ENCODE data around the gene KCNJ6.

Gene KCNJ6

DNA sequence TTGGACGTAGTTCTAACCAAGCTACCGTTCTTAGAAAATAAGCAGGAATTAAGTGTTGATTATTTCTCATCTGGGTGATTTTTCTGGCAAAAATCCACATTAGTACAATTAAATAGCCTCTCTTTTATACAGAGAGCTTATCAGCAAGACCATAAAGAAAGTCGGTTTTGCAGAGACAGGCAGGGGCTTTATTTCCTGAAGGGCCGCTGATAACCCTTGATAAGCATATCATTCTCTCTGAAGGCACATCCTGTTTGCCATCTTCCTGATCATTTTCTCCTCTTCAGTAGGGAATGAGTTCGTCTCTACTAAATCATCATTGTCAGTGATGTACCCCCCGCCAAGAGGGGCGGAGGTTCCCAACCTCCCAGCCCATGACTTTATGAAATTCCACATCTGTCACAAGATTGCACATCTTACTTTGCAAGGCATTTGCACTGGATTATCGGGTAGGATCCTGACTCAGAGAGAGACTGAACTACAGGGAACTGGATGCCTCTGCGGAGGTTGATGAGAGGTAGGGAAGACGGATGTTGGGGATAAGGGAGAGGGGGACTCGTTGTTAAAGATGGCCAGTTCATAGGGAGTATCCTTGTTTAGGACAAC is 115.7 kb downstream of the KCNJ6 start (continued):
- TF ChIP-seq ARNTL (CRISPR knock-in tag; IDR thresholded peaks at IDR 0.05; ENCODE audit: borderline replicate concordance, low read depth) = no peak
- no peak for TF ChIP-seq RARB (CRISPR knock-in tag; IDR thresholded peaks at IDR 0.05)
- TF ChIP-seq ZFP30 (CRISPR knock-in tag; IDR thresholded peaks at IDR 0.05) = no peak
- no peak for TF ChIP-seq GLIS3 (CRISPR knock-in tag; IDR thresholded peaks at IDR 0.05)

DNA sequence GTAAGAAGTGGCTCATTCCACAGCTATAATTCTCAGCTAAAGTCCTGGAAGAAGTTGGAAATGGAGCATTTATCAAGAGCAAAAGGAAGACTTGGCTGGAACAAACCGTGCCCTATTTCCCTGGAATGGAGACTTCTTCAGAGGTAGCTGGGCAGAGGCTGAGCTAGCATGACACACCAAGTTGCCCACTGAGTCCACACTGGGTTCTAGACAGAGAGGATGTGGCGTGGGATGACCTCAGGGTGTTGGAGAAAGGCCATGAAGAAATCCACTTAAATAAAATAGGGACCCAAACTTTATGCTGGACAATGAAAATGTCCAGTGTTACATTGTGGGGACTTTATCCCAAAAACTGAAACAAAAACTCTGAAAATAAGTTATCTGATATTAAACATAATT is 116.2 kb downstream of the KCNJ6 start:
- no peak for ATAC-seq
- TF ChIP-seq, protein P1, sequence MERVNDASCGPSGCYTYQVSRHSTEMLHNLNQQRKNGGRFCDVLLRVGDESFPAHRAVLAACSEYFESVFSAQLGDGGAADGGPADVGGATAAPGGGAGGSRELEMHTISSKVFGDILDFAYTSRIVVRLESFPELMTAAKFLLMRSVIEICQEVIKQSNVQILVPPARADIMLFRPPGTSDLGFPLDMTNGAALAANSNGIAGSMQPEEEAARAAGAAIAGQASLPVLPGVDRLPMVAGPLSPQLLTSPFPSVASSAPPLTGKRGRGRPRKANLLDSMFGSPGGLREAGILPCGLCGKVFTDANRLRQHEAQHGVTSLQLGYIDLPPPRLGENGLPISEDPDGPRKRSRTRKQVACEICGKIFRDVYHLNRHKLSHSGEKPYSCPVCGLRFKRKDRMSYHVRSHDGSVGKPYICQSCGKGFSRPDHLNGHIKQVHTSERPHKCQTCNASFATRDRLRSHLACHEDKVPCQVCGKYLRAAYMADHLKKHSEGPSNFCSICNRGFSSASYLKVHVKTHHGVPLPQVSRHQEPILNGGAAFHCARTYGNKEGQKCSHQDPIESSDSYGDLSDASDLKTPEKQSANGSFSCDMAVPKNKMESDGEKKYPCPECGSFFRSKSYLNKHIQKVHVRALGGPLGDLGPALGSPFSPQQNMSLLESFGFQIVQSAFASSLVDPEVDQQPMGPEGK (CRISPR knock-in tag; IDR thresholded peaks at IDR 0.05; ENCODE audit: borderline replicate concordance) = no peak
- no peak for TF ChIP-seq CSDC2 (CRISPR knock-in tag; IDR thresholded peaks at IDR 0.05)
- no peak for TF ChIP-seq ESRRG (CRISPR knock-in tag; IDR thresholded peaks at IDR 0.05)
- TF ChIP-seq ZNF565 (CRISPR knock-in tag; conservative IDR thresholded peaks at IDR 0.05; ENCODE audit: low read depth) = no peak
- TF ChIP-seq TCF4 (CRISPR knock-in tag; IDR thresholded peaks at IDR 0.05; ENCODE audit: borderline replicate concordance) = no peak
- no peak for TF ChIP-seq PPARA (CRISPR knock-in tag; IDR thresholded peaks at IDR 0.05; ENCODE audit: borderline replicate concordance)
- TF ChIP-seq SNAI2 (CRISPR knock-in tag; IDR thresholded peaks at IDR 0.05) = no peak
- no peak for TF ChIP-seq TOX (CRISPR knock-in tag; IDR thresholded peaks at IDR 0.05; ENCODE audit: borderline replicate concordance)
- TF ChIP-seq, protein P2, sequence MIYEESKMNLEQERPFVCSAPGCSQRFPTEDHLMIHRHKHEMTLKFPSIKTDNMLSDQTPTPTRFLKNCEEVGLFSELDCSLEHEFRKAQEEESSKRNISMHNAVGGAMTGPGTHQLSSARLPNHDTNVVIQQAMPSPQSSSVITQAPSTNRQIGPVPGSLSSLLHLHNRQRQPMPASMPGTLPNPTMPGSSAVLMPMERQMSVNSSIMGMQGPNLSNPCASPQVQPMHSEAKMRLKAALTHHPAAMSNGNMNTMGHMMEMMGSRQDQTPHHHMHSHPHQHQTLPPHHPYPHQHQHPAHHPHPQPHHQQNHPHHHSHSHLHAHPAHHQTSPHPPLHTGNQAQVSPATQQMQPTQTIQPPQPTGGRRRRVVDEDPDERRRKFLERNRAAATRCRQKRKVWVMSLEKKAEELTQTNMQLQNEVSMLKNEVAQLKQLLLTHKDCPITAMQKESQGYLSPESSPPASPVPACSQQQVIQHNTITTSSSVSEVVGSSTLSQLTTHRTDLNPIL (CRISPR knock-in tag; IDR thresholded peaks at IDR 0.05; ENCODE audit: low read depth) = no peak
- TF ChIP-seq BACH2 (CRISPR knock-in tag; IDR thresholded peaks at IDR 0.05; ENCODE audit: borderline replicate concordance) = no peak
- TF ChIP-seq, protein P3, sequence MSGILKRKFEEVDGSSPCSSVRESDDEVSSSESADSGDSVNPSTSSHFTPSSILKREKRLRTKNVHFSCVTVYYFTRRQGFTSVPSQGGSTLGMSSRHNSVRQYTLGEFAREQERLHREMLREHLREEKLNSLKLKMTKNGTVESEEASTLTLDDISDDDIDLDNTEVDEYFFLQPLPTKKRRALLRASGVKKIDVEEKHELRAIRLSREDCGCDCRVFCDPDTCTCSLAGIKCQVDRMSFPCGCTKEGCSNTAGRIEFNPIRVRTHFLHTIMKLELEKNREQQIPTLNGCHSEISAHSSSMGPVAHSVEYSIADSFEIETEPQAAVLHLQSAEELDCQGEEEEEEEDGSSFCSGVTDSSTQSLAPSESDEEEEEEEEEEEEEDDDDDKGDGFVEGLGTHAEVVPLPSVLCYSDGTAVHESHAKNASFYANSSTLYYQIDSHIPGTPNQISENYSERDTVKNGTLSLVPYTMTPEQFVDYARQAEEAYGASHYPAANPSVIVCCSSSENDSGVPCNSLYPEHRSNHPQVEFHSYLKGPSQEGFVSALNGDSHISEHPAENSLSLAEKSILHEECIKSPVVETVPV (CRISPR knock-in tag; IDR thresholded peaks at IDR 0.05) = no peak

DNA sequence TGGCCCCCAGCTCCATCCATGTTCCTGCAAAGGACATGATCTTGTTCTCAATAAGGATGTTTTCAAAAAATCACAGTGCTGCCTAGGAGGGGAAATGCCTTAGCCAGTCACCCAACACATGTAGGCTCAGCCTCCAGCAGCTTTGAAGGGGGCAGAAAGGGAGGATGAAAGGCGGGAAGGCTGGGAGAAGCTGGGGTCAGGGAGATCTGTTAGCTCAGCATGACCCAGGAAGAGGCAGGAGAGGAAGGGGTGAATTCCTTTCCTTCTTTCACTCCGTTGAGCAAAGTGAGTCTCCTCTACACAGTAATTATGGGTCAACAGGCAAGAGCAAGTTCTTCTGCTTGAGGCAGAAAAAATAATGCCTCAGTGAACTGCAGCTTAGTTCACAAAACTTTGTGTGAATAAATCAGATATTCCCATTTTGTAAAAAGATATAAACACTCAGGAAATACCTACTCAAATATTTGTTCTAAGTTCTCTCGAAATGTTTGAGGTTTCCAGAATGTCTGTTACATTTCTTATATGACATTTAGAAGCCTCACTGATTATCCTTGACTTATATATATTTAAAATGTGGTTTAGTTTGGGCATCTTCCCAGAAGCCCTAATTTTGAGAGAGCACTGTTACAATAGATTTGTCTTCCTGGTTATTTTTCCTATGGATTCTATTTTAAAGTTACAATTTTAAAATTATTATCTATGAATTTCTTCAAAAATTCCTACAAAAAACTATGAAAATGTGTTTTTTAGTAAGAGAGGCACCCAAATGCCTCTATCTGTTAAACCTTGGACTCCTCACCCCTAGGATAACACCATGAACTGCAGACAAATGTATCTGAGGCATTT is 116.8 kb downstream of the KCNJ6 start:
- TF ChIP-seq OSR1 (CRISPR knock-in tag; IDR thresholded peaks at IDR 0.05) (no peak), ZNF8 (CRISPR knock-in tag; IDR thresholded peaks at IDR 0.05) (no peak), ESRRG (CRISPR knock-in tag; IDR thresholded peaks at IDR 0.05) (no peak)
- ATAC-seq = no peak

DNA sequence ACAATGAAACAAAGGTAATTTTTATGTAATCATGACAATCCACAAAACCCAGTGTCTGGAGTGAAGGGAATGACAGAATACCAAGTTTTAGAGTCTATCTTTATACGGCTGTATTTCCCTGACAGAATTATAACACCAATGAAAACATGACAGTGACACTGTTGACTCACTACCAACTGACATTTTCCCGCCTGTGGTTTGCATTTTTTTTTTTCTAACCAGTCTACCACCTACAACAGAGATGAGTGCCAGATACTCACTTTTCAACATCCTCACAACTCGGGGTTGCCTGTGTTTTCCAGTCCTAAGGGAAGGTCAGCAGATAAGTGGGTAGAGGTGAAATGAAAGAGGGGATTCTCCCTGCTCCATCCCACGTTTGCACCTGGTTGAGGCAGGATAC is 118.9 kb downstream of the KCNJ6 start:
- ATAC-seq = no peak
- no peak for TF ChIP-seq GLIS3 (CRISPR knock-in tag; IDR thresholded peaks at IDR 0.05)
- no peak for TF ChIP-seq BACH2 (CRISPR knock-in tag; IDR thresholded peaks at IDR 0.05; ENCODE audit: borderline replicate concordance)
- TF ChIP-seq ZC3H10 (CRISPR knock-in tag; IDR thresholded peaks at IDR 0.05) = no peak
- TF ChIP-seq ZFP30 (CRISPR knock-in tag; IDR thresholded peaks at IDR 0.05) = no peak
- no peak for TF ChIP-seq ARNTL (CRISPR knock-in tag; IDR thresholded peaks at IDR 0.05; ENCODE audit: borderline replicate concordance, low read depth)
- TF ChIP-seq, protein P3 (CRISPR knock-in tag; IDR thresholded peaks at IDR 0.05) = no peak
- no peak for TF ChIP-seq ZFP3 (CRISPR knock-in tag; IDR thresholded peaks at IDR 0.05)
- no peak for TF ChIP-seq ZNF565 (CRISPR knock-in tag; conservative IDR thresholded peaks at IDR 0.05; ENCODE audit: low read depth)
- TF ChIP-seq TOX (CRISPR knock-in tag; IDR thresholded peaks at IDR 0.05; ENCODE audit: borderline replicate concordance) = no peak
- no peak for TF ChIP-seq PPARA (CRISPR knock-in tag; IDR thresholded peaks at IDR 0.05; ENCODE audit: borderline replicate concordance)

DNA sequence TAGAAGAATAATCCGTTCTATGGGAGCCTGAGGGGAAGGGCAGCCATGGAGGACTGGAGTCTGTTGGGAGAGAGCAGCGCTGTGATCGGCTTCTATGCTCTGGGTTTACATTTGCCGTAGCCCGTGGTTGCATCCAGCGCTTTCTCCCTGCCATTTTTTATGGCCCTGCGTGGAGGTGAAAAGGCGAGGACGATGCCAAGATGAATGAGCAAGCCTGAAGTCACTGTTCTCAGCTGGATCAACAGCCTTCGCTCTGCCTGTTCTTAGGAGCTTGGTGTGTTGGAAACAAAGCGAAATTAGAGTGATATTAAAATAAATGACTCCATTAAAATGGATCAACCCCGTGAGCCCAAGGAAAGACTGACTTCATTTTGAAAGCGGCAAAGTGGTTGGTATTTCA is 120.2 kb downstream of the KCNJ6 start:
- TF ChIP-seq PPARA (CRISPR knock-in tag; IDR thresholded peaks at IDR 0.05; ENCODE audit: borderline replicate concordance) (no peak), GLIS3 (CRISPR knock-in tag; IDR thresholded peaks at IDR 0.05) (no peak), TCF4 (CRISPR knock-in tag; IDR thresholded peaks at IDR 0.05; ENCODE audit: borderline replicate concordance) (no peak), ZFP30 (CRISPR knock-in tag; IDR thresholded peaks at IDR 0.05) (no peak), ZFP3 (CRISPR knock-in tag; IDR thresholded peaks at IDR 0.05) (no peak), ZNF8 (CRISPR knock-in tag; IDR thresholded peaks at IDR 0.05) (no peak), ZNF70 (CRISPR knock-in tag; IDR thresholded peaks at IDR 0.05) (no peak)
- TF ChIP-seq, protein P3 (CRISPR knock-in tag; IDR thresholded peaks at IDR 0.05) = no peak
- ATAC-seq = no peak

Measured in SK-N-SH treated with all-trans-retinoic acid at 6 μM for 48 hours (cell line).